ENCODE data around the gene SPAST. TPM values are rescaled to one million over a fixed set of nuclear protein-coding genes. Genes with fewer than 3 reads are reported as not detected.

The SPAST gene
- total and polyA plus RNA-seq, 2 experiments from 2014 or later = 5.5 to 17.1 TPM

DNA sequence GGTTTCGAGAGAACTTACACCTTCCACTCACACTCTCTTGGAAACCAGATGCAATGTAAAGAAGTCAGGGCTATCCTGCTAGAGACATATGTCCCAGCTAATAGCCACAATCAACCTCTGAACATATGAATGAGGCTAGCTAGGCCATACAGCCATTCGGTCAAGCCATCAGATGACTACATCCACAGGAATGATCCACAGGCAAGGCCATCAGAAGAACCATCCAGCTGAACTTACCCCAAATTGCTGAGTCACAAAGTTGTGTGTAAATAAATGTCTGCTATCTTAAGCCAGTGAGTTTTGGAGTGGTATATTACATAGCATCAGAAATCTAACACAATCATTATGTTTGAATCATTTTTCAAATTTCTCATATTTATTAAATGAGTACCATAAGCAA lies 5.2 kb upstream of the SPAST start:
- no peak overlapping the region for H3K4me2 ChIP-seq (ENCODE audit: unreplicated experiment)
- no peak overlapping the region for H3K9ac ChIP-seq
- no peaks in the 10 kb centered on the region for H4K20me1 ChIP-seq (ENCODE audit: insufficient read depth)
- no peaks in the 10 kb centered on the region for H3K9me3 ChIP-seq (ENCODE audit: low read depth)
- H3K4me1 ChIP-seq (ENCODE audit: insufficient read depth) = 0 out of 2 replicates have a peak, but pooled peaks cover 6% of the 10 kb centered on the region
- H3K36me3 ChIP-seq (ENCODE audit: low read depth) = no peaks in the 10 kb centered on the region
- WGBS, 2 experiments (ENCODE audit: low coverage in 1 of 2, low lambda C conversion rate in 2 of 2, missing lambda C conversion rate in 2 of 2) = 70 to 73% methylated on average over 2 of the region's 2 CpGs
- H2AFZ ChIP-seq = no peak overlapping the region
- no peaks in the 10 kb centered on the region for H3K9me2 ChIP-seq (ENCODE audit: insufficient read depth)
- 0 out of 2 replicates have a peak, but pooled peaks cover 12% of the 10 kb centered on the region for H3F3A ChIP-seq (ENCODE audit: insufficient read depth)
- TF ChIP-seq EZH2phosphoT487 (IDR thresholded peaks at IDR 0.05; ENCODE audit: insufficient read depth, low read depth) (no peak), EZH2 (IDR thresholded peaks at IDR 0.05; ENCODE audit: insufficient read depth, poor library complexity, severe bottlenecking) (no peak)
- H3K79me2 ChIP-seq (ENCODE audit: insufficient read depth) = no peaks in the 10 kb centered on the region
- peak; percentile 19 for DNase-seq
- H3K27ac ChIP-seq = no peak overlapping the region
- in situ Hi-C loops (cut with MboI) = no loop called here
- H3K4me3 ChIP-seq = no peak overlapping the region
- no peaks in the 10 kb centered on the region for H3K27me3 ChIP-seq (replicated peaks; ENCODE audit: insufficient read depth)

DNA sequence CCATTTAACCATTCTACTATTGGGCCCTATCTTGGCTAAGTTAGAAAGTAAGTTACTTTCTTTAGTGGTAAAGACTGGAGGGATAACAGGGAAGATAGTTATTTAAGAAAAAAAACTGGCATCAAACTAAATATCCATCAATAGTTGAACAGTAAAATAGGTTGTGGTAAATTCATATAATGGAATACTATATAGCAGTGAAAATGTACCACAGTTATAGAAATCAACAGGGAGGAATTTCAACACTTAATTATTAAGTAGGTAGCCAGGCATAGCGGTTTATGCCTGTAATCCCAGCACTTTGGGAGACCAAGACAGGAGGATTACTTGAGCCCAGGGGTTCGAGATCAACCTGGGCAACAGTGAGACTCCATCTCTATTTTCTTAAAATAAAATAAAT lies 3.1 kb upstream of the SPAST start:
- 0 out of 2 replicates have a peak, but pooled peaks cover 12% of the 10 kb centered on the region for H3F3A ChIP-seq (ENCODE audit: insufficient read depth)
- whole genome bisulfite sequencing, 2 experiments (ENCODE audit: low coverage in 1 of 2, low lambda C conversion rate in 2 of 2, missing lambda C conversion rate in 2 of 2) = 67 to 78% methylated on average over 2 of the region's 2 CpGs
- no peak overlapping the region for H3K27ac ChIP-seq
- in situ Hi-C loops (cut with MboI) = no loop called here
- H3K4me2 ChIP-seq (ENCODE audit: unreplicated experiment) = no peak overlapping the region
- H3K36me3 ChIP-seq (ENCODE audit: low read depth) = no peaks in the 10 kb centered on the region
- no peak for TF ChIP-seq EZH2phosphoT487 (IDR thresholded peaks at IDR 0.05; ENCODE audit: insufficient read depth, low read depth)
- no peak for TF ChIP-seq EZH2 (IDR thresholded peaks at IDR 0.05; ENCODE audit: insufficient read depth, poor library complexity, severe bottlenecking)
- peaks cover 9% of the 10 kb centered on the region; the same call in 1 of the 2 replicates for H3K4me1 ChIP-seq (ENCODE audit: insufficient read depth)
- no peaks in the 10 kb centered on the region for H3K9me3 ChIP-seq (ENCODE audit: low read depth)
- H3K4me3 ChIP-seq = no peak overlapping the region
- H3K79me2 ChIP-seq (ENCODE audit: insufficient read depth) = peaks cover 10% of the 10 kb centered on the region
- H3K9me2 ChIP-seq (ENCODE audit: insufficient read depth) = no peaks in the 10 kb centered on the region
- no peak for DNase-seq
- no peaks in the 10 kb centered on the region for H3K27me3 ChIP-seq (replicated peaks; ENCODE audit: insufficient read depth)
- H4K20me1 ChIP-seq (ENCODE audit: insufficient read depth) = no peaks in the 10 kb centered on the region
- no peak overlapping the region for H3K9ac ChIP-seq
- no peak overlapping the region for H2AFZ ChIP-seq

DNA sequence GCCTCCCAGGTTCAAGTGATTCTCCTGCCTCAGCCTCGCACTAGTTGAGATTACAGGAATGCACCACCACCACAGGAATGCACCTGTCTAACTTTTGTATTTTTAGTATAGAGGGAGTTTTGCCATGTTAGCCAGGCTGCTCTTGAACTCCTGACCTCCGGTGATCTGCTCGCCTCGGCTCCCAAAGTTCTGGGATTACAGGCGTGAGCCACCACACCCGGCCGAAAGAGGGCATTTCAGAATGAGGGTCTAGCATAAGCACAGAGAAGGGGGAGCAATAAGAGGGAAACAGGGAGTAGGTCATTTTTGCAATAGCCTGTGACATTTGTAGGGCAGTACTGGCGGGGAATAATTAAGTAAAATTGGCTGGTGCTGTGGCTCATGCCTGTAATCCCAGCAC lies 1.9 kb upstream of the SPAST start:
- Histone ChIP-seq H3K9ac (no peak overlapping the region), H2AFZ (no peak overlapping the region), H3K9me3 (ENCODE audit: low read depth) (no peaks in the 10 kb centered on the region), H3K79me2 (ENCODE audit: insufficient read depth) (peaks cover 22% of the 10 kb centered on the region), H3K27ac (no peak overlapping the region), H3K4me3 (no peak overlapping the region), H3K4me2 (ENCODE audit: unreplicated experiment) (no peak overlapping the region), H3K36me3 (ENCODE audit: low read depth) (no peaks in the 10 kb centered on the region), H4K20me1 (ENCODE audit: insufficient read depth) (no peaks in the 10 kb centered on the region), H3F3A (ENCODE audit: insufficient read depth) (0 out of 2 replicates have a peak, but pooled peaks cover 12% of the 10 kb centered on the region), H3K27me3 (replicated peaks; ENCODE audit: insufficient read depth) (no peaks in the 10 kb centered on the region), H3K9me2 (ENCODE audit: insufficient read depth) (no peaks in the 10 kb centered on the region), H3K4me1 (ENCODE audit: insufficient read depth) (peaks cover 9% of the 10 kb centered on the region; the same call in 1 of the 2 replicates)
- no peak for DNase-seq
- TF ChIP-seq EZH2phosphoT487 (IDR thresholded peaks at IDR 0.05; ENCODE audit: insufficient read depth, low read depth) (no peak), EZH2 (IDR thresholded peaks at IDR 0.05; ENCODE audit: insufficient read depth, poor library complexity, severe bottlenecking) (no peak)
- 86 to 94% methylated on average over 8 of the region's 8 CpGs for WGBS, 2 experiments (ENCODE audit: low coverage in 1 of 2, low lambda C conversion rate in 2 of 2, missing lambda C conversion rate in 2 of 2)
- in situ Hi-C loops (cut with MboI) = no loop called here

DNA sequence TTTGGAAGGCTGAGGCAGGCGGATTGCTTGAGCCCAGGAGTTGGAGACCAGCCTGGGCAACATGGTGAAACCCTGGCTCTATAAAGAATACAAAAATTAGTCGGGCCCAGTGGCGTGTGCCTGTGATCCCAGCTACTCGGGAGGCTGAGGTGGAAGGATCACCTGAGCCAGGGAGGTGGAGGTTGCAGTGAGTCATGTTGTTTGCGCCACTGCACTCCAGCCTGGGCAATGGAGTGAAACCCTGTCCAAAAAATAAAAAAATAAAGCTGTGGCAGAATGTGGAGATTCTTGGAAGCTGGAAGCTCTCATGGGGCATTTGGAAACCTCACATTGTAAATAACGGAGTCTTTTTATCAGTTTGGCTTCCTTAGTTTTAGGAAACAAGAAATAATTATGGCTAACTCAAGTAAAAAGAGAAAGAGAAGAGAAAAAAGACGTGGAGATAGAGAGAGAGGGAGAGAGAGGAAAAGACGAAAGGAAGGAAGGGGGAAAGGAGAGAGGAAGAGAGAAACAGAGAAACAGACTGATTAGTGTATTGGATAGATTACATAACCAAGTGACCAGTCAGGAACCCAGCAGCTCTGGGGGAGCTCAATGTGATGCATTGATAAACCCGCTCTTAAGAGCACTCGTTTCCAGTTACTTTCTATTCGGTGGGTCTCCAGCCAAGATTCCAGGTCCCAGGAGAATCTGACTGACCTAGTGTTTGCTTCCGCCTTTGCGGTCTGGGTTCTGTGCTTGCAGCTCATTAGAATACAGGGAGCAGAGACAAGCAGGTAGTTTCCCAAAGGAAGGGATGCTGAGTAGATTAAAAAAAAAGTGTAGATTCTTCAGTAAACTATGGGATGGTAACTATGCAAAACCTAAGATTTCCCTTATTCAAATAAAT lies 1.1 kb upstream of the SPAST start:
- H4K20me1 ChIP-seq (ENCODE audit: insufficient read depth) = no peaks in the 10 kb centered on the region
- no peaks in the 10 kb centered on the region for H3K36me3 ChIP-seq (ENCODE audit: low read depth)
- H3K27ac ChIP-seq = peak overlapping the region; percentile 63
- DNase-seq = peak; percentile 58
- H3K4me2 ChIP-seq (ENCODE audit: unreplicated experiment) = peak overlapping the region; percentile 86
- 49 to 52% methylated on average over 13 of the region's 13 CpGs for WGBS, 2 experiments (ENCODE audit: low coverage in 1 of 2, low lambda C conversion rate in 2 of 2, missing lambda C conversion rate in 2 of 2)
- no peaks in the 10 kb centered on the region for H3K27me3 ChIP-seq (replicated peaks; ENCODE audit: insufficient read depth)
- TF ChIP-seq EZH2phosphoT487 (IDR thresholded peaks at IDR 0.05; ENCODE audit: insufficient read depth, low read depth) = no peak
- TF ChIP-seq EZH2 (IDR thresholded peaks at IDR 0.05; ENCODE audit: insufficient read depth, poor library complexity, severe bottlenecking) = no peak
- no peaks in the 10 kb centered on the region for H3K9me2 ChIP-seq (ENCODE audit: insufficient read depth)
- H2AFZ ChIP-seq = peak overlapping the region; percentile 97
- peak overlapping the region; percentile 76 for H3K9ac ChIP-seq
- no peaks in the 10 kb centered on the region for H3K9me3 ChIP-seq (ENCODE audit: low read depth)
- in situ Hi-C loops (cut with MboI) = no loop called here
- H3F3A ChIP-seq (ENCODE audit: insufficient read depth) = 0 out of 2 replicates have a peak, but pooled peaks cover 12% of the 10 kb centered on the region
- H3K4me3 ChIP-seq = peak overlapping the region; percentile 88
- peaks cover 30% of the 10 kb centered on the region for H3K79me2 ChIP-seq (ENCODE audit: insufficient read depth)
- peaks cover 9% of the 10 kb centered on the region; the same call in 1 of the 2 replicates for H3K4me1 ChIP-seq (ENCODE audit: insufficient read depth)
